Activated B cell treated with CpG ODN at 0.5 μM for 24 hours (primary cell): ENCODE results near the gene MEF2D. TPM values are rescaled to one million over a fixed set of nuclear protein-coding genes. Genes with fewer than 3 reads are reported as not detected.

ENCODE experiments used
- ATAC-seq: fragments of 200-7000 bp; cut with Tn5 transposase; one replicate; pipeline ENCODE4 v1.10.0; 2021; ENCODE audit warnings: low read depth, mild to moderate bottlenecking, moderate library complexity
- CTCF ChIA-PET: fragments of 350-600 bp; sonication (Branson Sonifier 250); formaldehyde crosslinking; loops from one replicate; lab custom pipeline; 2021; ENCODE audit warnings: antibody characterized with exemption; lab: Charles Lee
- POLR2A ChIA-PET: fragments of 350-600 bp; sonication (Branson Sonifier 250); formaldehyde crosslinking; loops from one replicate; lab custom pipeline; 2021; ENCODE audit warnings: antibody characterized with exemption; lab: Charles Lee
- DNase-seq: peaks from one replicate; pipeline ENCODE4 v3.0.0; 2022
- H3K27ac Mint-ChIP-seq: one replicate; pipeline ENCODE4 v1.8.0; 2020; ENCODE audit warnings: mixed read lengths
- H3K27me3 Mint-ChIP-seq: one replicate; pipeline ENCODE4 v1.8.0; 2021; ENCODE audit warnings: mixed read lengths
- H3K36me3 Mint-ChIP-seq: one replicate; pipeline ENCODE4 v1.8.0; 2021; ENCODE audit warnings: low read depth, mixed read lengths
- H3K4me1 Mint-ChIP-seq: one replicate; pipeline ENCODE4 v1.8.0; 2021; ENCODE audit warnings: mixed read lengths
- H3K4me3 Mint-ChIP-seq: one replicate; pipeline ENCODE4 v1.8.0; 2020; ENCODE audit warnings: mild to moderate bottlenecking, mixed read lengths
- H3K9me3 Mint-ChIP-seq: one replicate; pipeline ENCODE4 v1.8.0; 2020; ENCODE audit warnings: mixed read lengths
- intact Hi-C: fragments of 100-400 bp; cut with micrococcal nuclease; formaldehyde crosslinking; loops from one replicate; pipeline ENCODE4 v1.15.1; 2024
- total RNA-seq: library from RNA; stranded (reverse); gene quantifications from 2 replicates; pipeline ENCODE4 v1.2.3, GENCODE V29; 2022
- TF ChIP-seq, protein P1 (sequence below): fragments of 200-600 bp; IDR thresholded peaks from one replicate; pipeline ENCODE4 v1.8.0; 2022; ENCODE audit warnings: antibody characterized with exemption, mild to moderate bottlenecking

MEF2D gene
- total RNA-seq, 1 donor from 2014 or later: 114 TPM

DNA sequence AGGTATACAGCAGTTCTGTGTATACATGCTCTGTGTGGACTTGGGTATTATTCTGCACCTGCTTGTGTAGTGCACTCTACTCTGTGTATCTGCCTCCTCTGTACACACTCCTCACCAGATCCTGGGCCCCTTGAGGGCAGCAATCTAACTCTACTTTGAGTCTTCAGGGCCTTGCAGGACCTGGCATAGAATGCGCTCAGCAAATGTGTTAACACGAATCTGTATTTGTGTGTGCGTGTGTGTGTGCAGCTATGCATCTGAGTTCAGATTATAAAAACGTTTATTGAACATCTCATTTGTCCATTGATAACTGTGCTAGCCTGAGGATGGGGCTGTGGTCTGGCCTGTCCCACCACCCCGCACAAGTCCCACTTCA, 3.9 kb upstream of the MEF2D start:
- peak overlapping the region; percentile 97 for H3K27ac Mint-ChIP-seq
- POLR2A ChIA-PET: interaction anchor here (0.6 to 21.6 kb wide), 26 partner anchors 12 to 453 kb away, joined by 3 to 1179 read pairs (median 6); partner anchors contain the start of genes GPATCH4, ISG20L2, METTL25B and MRPL24
- TF ChIP-seq, protein P1, sequence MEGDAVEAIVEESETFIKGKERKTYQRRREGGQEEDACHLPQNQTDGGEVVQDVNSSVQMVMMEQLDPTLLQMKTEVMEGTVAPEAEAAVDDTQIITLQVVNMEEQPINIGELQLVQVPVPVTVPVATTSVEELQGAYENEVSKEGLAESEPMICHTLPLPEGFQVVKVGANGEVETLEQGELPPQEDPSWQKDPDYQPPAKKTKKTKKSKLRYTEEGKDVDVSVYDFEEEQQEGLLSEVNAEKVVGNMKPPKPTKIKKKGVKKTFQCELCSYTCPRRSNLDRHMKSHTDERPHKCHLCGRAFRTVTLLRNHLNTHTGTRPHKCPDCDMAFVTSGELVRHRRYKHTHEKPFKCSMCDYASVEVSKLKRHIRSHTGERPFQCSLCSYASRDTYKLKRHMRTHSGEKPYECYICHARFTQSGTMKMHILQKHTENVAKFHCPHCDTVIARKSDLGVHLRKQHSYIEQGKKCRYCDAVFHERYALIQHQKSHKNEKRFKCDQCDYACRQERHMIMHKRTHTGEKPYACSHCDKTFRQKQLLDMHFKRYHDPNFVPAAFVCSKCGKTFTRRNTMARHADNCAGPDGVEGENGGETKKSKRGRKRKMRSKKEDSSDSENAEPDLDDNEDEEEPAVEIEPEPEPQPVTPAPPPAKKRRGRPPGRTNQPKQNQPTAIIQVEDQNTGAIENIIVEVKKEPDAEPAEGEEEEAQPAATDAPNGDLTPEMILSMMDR: no peak
- intact Hi-C loops: no loop called here
- peaks cover 4% of the 10 kb centered on the region for H3K36me3 Mint-ChIP-seq
- DNase-seq: no peak
- CTCF ChIA-PET: interaction anchor here (0.8 to 7.9 kb wide), 7 partner anchors 10 to 104 kb away, joined by 3 to 164 read pairs (median 5); no protein-coding TSS in a partner anchor
- peaks cover 73% of the 10 kb centered on the region for H3K4me1 Mint-ChIP-seq
- no peaks in the 10 kb centered on the region for H3K27me3 Mint-ChIP-seq
- peak overlapping the region; percentile 76 for H3K4me3 Mint-ChIP-seq
- no peak for ATAC-seq
- no peaks in the 10 kb centered on the region for H3K9me3 Mint-ChIP-seq

DNA sequence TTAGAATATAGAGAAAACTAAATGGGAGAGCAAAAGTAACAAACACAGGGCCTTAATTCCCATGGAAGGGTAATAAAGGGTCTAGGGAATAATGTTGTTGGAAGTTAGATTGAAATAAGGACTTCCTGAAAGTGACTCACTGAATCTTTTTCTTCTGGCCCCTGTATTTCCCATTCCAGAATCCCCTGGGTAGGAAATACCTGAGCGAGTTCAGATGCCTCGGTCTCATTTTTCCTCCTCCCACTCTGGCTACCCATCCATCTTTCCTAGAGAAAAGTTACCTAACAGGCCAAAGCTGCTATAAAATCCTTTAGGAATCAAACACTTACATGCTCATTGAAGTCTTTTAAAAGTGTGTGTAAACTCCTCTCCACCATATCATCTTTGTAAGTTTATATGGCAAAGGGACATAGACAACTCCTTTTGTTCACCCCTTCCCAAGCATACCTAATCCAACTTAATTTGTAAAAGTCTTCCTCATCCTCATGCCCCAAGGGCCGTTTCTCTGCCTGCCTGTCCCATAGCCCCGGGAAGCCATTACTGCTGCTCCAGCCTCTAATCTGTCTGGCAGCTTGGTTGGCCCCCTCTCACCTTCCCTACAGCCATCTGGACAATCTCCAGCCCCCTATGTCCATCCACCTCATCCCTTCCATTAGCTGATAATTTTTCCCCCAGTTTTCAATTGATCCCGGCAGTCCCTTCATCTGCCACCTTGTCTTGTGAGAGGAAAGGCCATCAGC, 3.3 kb upstream of the MEF2D start:
- TF ChIP-seq, protein P1: no peak
- H3K27me3 Mint-ChIP-seq: no peaks in the 10 kb centered on the region
- H3K4me3 Mint-ChIP-seq: peak overlapping the region; percentile 76
- ATAC-seq: no peak
- intact Hi-C loops: no loop called here
- H3K9me3 Mint-ChIP-seq: no peaks in the 10 kb centered on the region
- ChIA-PET POLR2A (interaction anchor here (0.6 to 21.6 kb wide), 17 partner anchors 18 to 263 kb away, joined by 3 to 1179 read pairs (median 12); partner anchors contain the start of genes GPATCH4, ISG20L2, METTL25B and NAXE), CTCF (interaction anchor here (1.4 to 7.9 kb wide), 5 partner anchors 10 to 118 kb away, joined by 3 to 164 read pairs (median 5); no protein-coding TSS in a partner anchor)
- H3K36me3 Mint-ChIP-seq: peaks cover 6% of the 10 kb centered on the region
- H3K4me1 Mint-ChIP-seq: peaks cover 72% of the 10 kb centered on the region
- peak overlapping the region; percentile 97 for H3K27ac Mint-ChIP-seq
- DNase-seq: no peak

DNA sequence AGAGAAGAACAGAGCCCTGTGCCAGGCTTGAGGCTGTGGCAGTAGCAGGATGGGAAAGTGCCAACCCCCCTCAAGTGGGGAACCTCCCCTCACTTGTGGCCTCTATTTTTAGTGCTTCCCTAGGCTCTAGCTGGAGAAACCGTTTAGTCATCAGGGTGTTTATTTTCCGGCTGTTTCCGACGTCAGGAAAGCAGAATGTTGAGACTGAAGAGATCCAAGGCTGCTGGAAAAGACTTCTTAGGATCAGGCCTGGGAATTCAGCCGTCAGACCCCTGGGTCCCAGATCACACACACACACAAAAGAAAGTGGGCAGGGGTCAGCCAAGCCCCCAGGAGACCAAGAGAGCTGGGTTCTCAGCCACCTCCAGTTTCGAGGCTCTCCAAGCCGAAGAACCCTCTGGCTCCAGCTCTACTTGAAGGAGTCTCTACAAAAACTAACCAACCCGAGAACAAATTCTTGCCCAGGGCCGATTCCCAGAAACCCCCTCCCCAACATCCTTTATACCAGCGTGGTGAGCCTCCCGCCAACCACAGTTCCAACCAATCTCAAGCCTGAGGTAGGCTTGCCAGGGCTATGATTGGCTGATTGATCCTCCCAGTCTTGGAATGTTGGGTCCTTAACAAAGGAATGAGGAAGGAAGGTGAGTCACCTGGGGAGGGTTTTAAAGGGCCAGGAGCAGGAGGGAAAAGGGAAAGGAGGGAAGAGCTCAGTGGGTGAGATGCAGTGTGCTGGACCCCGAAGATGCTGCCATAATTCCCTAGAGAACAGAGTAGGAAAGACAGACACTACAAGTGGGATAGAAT, 2.5 kb upstream of the MEF2D start:
- ChIA-PET POLR2A (interaction anchor here (1.0 to 21.6 kb wide), 9 partner anchors 17 to 98 kb away, joined by 3 to 1179 read pairs (median 38); partner anchors contain the start of genes GPATCH4 and NAXE), CTCF (interaction anchor here (1.3 to 7.9 kb wide), 5 partner anchors 11 to 118 kb away, joined by 3 to 164 read pairs (median 5); no protein-coding TSS in a partner anchor)
- no peaks in the 10 kb centered on the region for H3K27me3 Mint-ChIP-seq

DNA sequence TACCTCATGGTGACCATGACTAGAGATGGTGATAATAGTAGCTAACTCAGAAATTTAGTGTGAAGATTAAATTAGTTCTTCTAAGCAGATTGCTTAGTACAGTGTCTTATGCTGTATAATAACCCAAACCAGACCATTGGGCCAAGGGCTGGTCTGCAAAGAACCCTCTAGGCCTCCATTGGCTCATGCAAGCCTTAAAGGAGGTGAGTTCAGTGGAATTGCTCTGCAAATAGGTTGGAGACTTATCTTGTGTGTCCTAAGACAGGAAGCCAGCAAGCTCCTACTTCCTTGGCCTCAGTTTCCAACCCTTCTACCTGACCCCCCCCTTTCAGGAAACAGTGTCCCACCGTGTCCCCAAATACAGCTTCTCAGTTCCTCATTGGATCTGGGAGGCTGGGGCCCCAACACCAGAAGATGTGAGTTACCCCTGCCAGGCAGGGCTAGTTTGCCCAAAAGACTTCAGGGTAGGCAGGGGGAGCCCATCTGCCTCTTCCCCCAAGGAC, 1.9 kb upstream of the MEF2D start:
- POLR2A ChIA-PET: interaction anchor here (0.6 to 21.6 kb wide), 14 partner anchors 14 to 116 kb away, joined by 3 to 1179 read pairs (median 13); partner anchors contain the start of genes GPATCH4 and NAXE

More for the DNA sequence above, 2.5 kb upstream of the MEF2D start:
- Mint-ChIP-seq H3K36me3 (peaks cover 10% of the 10 kb centered on the region), H3K27ac (peak overlapping the region; percentile 97), H3K4me1 (peaks cover 72% of the 10 kb centered on the region), H3K9me3 (no peaks in the 10 kb centered on the region), H3K4me3 (peak overlapping the region; percentile 35)
- TF ChIP-seq, protein P1: no peak
- intact Hi-C loops: no loop called here
- ATAC-seq (no peak), DNase-seq (no peak)

More for the DNA sequence above, 1.9 kb upstream of the MEF2D start:
- DNase-seq (no peak), ATAC-seq (no peak)
- intact Hi-C loops: no loop called here
- Mint-ChIP-seq H3K9me3 (no peaks in the 10 kb centered on the region), H3K27ac (peak overlapping the region; percentile 97), H3K36me3 (peaks cover 15% of the 10 kb centered on the region), H3K27me3 (no peaks in the 10 kb centered on the region), H3K4me1 (peaks cover 72% of the 10 kb centered on the region), H3K4me3 (peak overlapping the region; percentile 85)
- CTCF ChIA-PET: interaction anchor here (1.2 to 7.9 kb wide), 8 partner anchors 10 to 106 kb away, joined by 3 to 164 read pairs (median 9); no protein-coding TSS in a partner anchor
- TF ChIP-seq, protein P1: no peak
